GM18517 (cell line): ENCODE measurements around the gene NLGN4Y.

Experiments used
- ATAC-seq: cut with Tn5 transposase; IDR thresholded peaks from one replicate; pipeline ENCODE4 v1.9.1; 2021; ENCODE audit warnings: mild to moderate bottlenecking, moderate library complexity; ENCODE audit not compliant: unreplicated experiment

The NLGN4Y gene

GRCh38 chrY:14644157-14644952 is 120.0 kb downstream of the NLGN4Y start:
- no peak for ATAC-seq

GRCh38 chrY:14679181-14679580 is 154.9 kb downstream of the NLGN4Y start:
- no peak for ATAC-seq

GRCh38 chrY:14694543-14694942 is 170.2 kb downstream of the NLGN4Y start:
- ATAC-seq = no peak

GRCh38 chrY:14708158-14708557 is 183.8 kb downstream of the NLGN4Y start:
- ATAC-seq = no peak

GRCh38 chrY:14741596-14741995 is 217.3 kb downstream of the NLGN4Y start:
- no peak for ATAC-seq

- no peak for ATAC-seq
Measured at GRCh38 chrY:14748329-14748728, 224.0 kb downstream of the NLGN4Y start.

- no peak for ATAC-seq
Measured at GRCh38 chrY:14755571-14755970, 231.2 kb downstream of the NLGN4Y start.

GRCh38 chrY:14762903-14763302 is 238.6 kb downstream of the NLGN4Y start:
- no peak for ATAC-seq

GRCh38 chrY:14763600-14763999 is 239.3 kb downstream of the NLGN4Y start:
- ATAC-seq = no peak

- ATAC-seq = no peak
Measured at GRCh38 chrY:14778208-14778607, 253.9 kb downstream of the NLGN4Y start.

GRCh38 chrY:14793104-14793503 is 268.8 kb downstream of the NLGN4Y start:
- no peak for ATAC-seq

- ATAC-seq = no peak
Measured at GRCh38 chrY:14793674-14794073, 269.3 kb downstream of the NLGN4Y start.

- no peak for ATAC-seq
Measured at GRCh38 chrY:14798010-14798409, 273.7 kb downstream of the NLGN4Y start.

- no peak for ATAC-seq
Measured at GRCh38 chrY:14801096-14801495, 276.8 kb downstream of the NLGN4Y start.

- ATAC-seq = no peak
Measured at GRCh38 chrY:14802125-14802524, 277.8 kb downstream of the NLGN4Y start.

GRCh38 chrY:14804041-14804440 is 279.7 kb downstream of the NLGN4Y start:
- no peak for ATAC-seq

- ATAC-seq = no peak
Measured at GRCh38 chrY:14818452-14818851, 294.1 kb downstream of the NLGN4Y start.

- ATAC-seq = no peak
Measured at GRCh38 chrY:14822201-14822600, 297.9 kb downstream of the NLGN4Y start.

- no peak for ATAC-seq
Measured at GRCh38 chrY:14822906-14823305, 298.6 kb downstream of the NLGN4Y start.

- no peak for ATAC-seq
Measured at GRCh38 chrY:14824583-14824982, 300.3 kb downstream of the NLGN4Y start.

- ATAC-seq = no peak
Measured at GRCh38 chrY:14825728-14826127, 301.4 kb downstream of the NLGN4Y start.

- ATAC-seq = no peak
Measured at GRCh38 chrY:14828531-14828930, 304.2 kb downstream of the NLGN4Y start.

- no peak for ATAC-seq
Measured at GRCh38 chrY:14829366-14829885, 305.1 kb downstream of the NLGN4Y start.
